ENCODE results near the gene SEC14L5.
"Not testable (repeated sequence)": the region's sequence is repeated elsewhere in the genome, so short reads cannot be mapped to it uniquely, and the experiment has no call there.

Gene SEC14L5

GRCh38 chr16:4918781-4919251 is 39.3 kb upstream of the SEC14L5 start:
- Histone ChIP-seq H3K36me3 (ENCODE audit: control insufficient read depth, insufficient read depth, low read length) (peaks cover 2% of the 10 kb centered on the region; the same call in 1 of the 2 replicates), H3K9me3 (ENCODE audit: control insufficient read depth, insufficient read depth, low read length) (no peaks in the 10 kb centered on the region), H3K27ac (ENCODE audit: low read depth, low read length) (no peak overlapping the region), H3K27me3 (ENCODE audit: control insufficient read depth, insufficient read depth, low read length) (no peaks in the 10 kb centered on the region), H3K4me3 (ENCODE audit: low read depth, low read length) (no peak overlapping the region), H3K9ac (ENCODE audit: low read depth, low read length) (no peak overlapping the region), H3K4me1 (ENCODE audit: control insufficient read depth, insufficient read depth, low read length) (no peaks in the 10 kb centered on the region)

GRCh38 chr16:4920826-4921225 is 37.3 kb upstream of the SEC14L5 start:
- no peak overlapping the region for H3K4me3 ChIP-seq (ENCODE audit: low read depth, low read length)

DNA sequence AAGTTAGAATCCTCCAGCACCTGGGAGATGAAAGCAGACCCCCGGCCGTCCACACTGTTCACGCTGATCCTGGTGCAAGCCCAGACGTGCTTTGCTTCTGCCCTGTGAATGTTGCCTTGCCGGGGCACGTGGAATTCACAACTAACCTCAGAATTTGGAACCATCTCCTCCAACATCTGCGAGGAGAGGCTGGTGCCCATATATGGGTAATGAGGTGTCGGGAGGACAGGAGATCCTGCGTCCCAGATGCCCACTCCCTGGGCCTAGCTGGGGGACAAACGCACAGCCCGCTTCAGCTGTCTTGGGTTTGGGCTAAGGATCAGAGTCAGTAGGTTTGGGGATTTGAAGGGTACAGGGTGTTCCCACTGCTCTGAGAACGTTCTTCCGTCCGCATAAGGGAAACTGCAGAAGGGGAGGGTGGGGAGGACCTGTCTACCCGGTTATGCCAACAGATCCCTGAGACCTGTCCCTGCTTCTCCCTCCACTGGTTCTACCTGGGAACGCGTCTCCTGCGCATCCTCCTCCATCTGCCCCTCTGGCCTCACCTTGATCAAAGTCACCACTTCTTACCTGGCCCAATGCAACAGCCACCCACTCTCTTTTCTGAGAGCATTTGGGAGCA is 35.3 kb upstream of the SEC14L5 start:
- H3K4me1 ChIP-seq (ENCODE audit: control insufficient read depth, insufficient read depth, low read length): peaks cover 6% of the 10 kb centered on the region
- H3K4me3 ChIP-seq (ENCODE audit: low read depth, low read length): no peak overlapping the region
- H3K36me3 ChIP-seq (ENCODE audit: control insufficient read depth, insufficient read depth, low read length): peaks cover 8% of the 10 kb centered on the region; the same call in 1 of the 2 replicates
- H3K27me3 ChIP-seq (ENCODE audit: control insufficient read depth, insufficient read depth, low read length): no peaks in the 10 kb centered on the region
- H3K9me3 ChIP-seq (ENCODE audit: control insufficient read depth, insufficient read depth, low read length): peaks cover 3% of the 10 kb centered on the region; the same call in 1 of the 2 replicates
- no peak overlapping the region for H3K9ac ChIP-seq (ENCODE audit: low read depth, low read length)
- no peak overlapping the region for H3K27ac ChIP-seq (ENCODE audit: low read depth, low read length)

More at GRCh38 chr16:4920826-4921225, 37.3 kb upstream of the SEC14L5 start:
- H3K27ac ChIP-seq (ENCODE audit: low read depth, low read length): no peak overlapping the region
- peaks cover 4% of the 10 kb centered on the region; the same call in 1 of the 2 replicates for H3K36me3 ChIP-seq (ENCODE audit: control insufficient read depth, insufficient read depth, low read length)
- H3K27me3 ChIP-seq (ENCODE audit: control insufficient read depth, insufficient read depth, low read length): no peaks in the 10 kb centered on the region
- peaks cover 6% of the 10 kb centered on the region for H3K4me1 ChIP-seq (ENCODE audit: control insufficient read depth, insufficient read depth, low read length)
- no peaks in the 10 kb centered on the region for H3K9me3 ChIP-seq (ENCODE audit: control insufficient read depth, insufficient read depth, low read length)
- no peak overlapping the region for H3K9ac ChIP-seq (ENCODE audit: low read depth, low read length)

DNA sequence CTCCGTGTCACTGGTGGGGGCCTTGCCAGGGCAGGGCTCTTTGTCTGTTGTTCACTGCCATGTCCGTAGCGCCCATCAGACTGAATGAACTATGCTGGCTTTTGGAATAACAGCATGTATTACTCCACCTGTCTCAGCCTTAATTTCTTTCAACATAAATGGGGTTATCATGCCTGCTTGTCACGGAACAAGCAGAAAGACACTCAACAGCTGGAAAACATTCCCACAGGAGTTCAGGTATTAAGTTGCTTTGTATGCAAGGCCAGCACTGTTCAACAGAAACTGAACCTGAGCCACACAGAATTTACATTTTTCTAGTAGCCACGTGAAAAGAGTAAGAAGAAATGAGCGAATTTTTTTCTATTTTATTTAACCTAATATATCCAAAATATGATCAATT is 34.3 kb upstream of the SEC14L5 start:
- H3K9me3 ChIP-seq (ENCODE audit: control insufficient read depth, insufficient read depth, low read length): peaks cover 3% of the 10 kb centered on the region; the same call in 1 of the 2 replicates
- no peak overlapping the region for H3K4me3 ChIP-seq (ENCODE audit: low read depth, low read length)
- peaks cover 6% of the 10 kb centered on the region for H3K4me1 ChIP-seq (ENCODE audit: control insufficient read depth, insufficient read depth, low read length)
- H3K9ac ChIP-seq (ENCODE audit: low read depth, low read length): no peak overlapping the region
- no peaks in the 10 kb centered on the region for H3K27me3 ChIP-seq (ENCODE audit: control insufficient read depth, insufficient read depth, low read length)
- peaks cover 8% of the 10 kb centered on the region; the same call in 1 of the 2 replicates for H3K36me3 ChIP-seq (ENCODE audit: control insufficient read depth, insufficient read depth, low read length)
- H3K27ac ChIP-seq (ENCODE audit: low read depth, low read length): no peak overlapping the region

DNA sequence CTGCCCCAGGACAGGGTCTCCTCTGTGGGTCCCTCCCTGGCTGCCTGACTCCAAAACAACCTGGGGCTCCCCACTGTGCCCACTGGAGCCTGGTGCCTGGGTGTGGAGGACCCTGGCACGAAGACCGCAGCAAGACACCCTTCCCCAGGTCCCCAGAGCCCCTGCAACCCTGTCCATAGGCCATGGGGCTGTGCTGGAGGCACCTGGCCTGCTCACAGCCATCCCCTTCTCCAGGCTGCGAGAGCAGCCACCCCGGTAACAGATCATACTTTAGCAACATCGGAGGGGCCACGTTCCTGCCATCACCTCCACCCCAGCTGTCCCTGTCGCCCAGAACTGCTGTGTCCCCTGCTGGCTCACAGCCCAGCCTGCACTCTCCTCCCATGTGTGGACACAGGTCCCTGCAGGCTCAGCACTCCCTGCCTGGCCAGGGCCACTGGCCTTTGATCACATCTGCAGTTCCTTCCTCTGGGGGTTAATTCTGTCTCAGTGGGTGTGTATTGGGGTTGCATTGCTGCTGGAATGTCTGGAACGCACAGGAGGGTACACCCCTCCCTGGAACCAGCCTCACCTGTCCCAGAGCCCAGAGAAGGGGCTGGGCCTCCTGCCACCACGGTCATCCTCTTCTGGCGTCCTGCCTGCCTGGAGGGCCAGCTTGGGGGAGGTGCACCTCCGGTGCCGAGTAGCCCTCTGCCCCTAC is 33.4 kb upstream of the SEC14L5 start:
- no peak overlapping the region for H3K27ac ChIP-seq (ENCODE audit: low read depth, low read length)

DNA sequence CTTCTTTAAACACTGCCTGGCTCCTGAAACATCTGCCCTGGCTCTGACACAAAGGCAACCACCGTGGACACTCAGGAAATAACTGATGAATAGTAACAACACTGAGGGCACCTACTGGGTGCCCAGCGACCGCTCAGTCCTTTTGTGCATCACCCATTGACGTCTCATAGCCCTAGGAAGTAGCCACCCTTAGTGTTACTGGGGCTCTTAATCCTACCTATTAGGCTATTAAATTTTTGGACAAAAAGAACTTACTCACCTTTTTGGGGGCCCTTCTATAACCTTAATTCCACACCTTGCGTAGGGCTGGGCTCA is 32.9 kb upstream of the SEC14L5 start:
- Histone ChIP-seq H3K27ac (ENCODE audit: low read depth, low read length) (no peak overlapping the region), H3K9ac (ENCODE audit: low read depth, low read length) (no peak overlapping the region), H3K36me3 (ENCODE audit: control insufficient read depth, insufficient read depth, low read length) (peaks cover 8% of the 10 kb centered on the region; the same call in 1 of the 2 replicates), H3K4me1 (ENCODE audit: control insufficient read depth, insufficient read depth, low read length) (peaks cover 6% of the 10 kb centered on the region), H3K9me3 (ENCODE audit: control insufficient read depth, insufficient read depth, low read length) (peaks cover 3% of the 10 kb centered on the region; the same call in 1 of the 2 replicates), H3K4me3 (ENCODE audit: low read depth, low read length) (no peak overlapping the region), H3K27me3 (ENCODE audit: control insufficient read depth, insufficient read depth, low read length) (no peaks in the 10 kb centered on the region)

More for the DNA sequence above, 33.4 kb upstream of the SEC14L5 start:
- Histone ChIP-seq H3K27me3 (ENCODE audit: control insufficient read depth, insufficient read depth, low read length) (no peaks in the 10 kb centered on the region), H3K9ac (ENCODE audit: low read depth, low read length) (no peak overlapping the region), H3K36me3 (ENCODE audit: control insufficient read depth, insufficient read depth, low read length) (peaks cover 8% of the 10 kb centered on the region; the same call in 1 of the 2 replicates), H3K9me3 (ENCODE audit: control insufficient read depth, insufficient read depth, low read length) (peaks cover 3% of the 10 kb centered on the region; the same call in 1 of the 2 replicates), H3K4me3 (ENCODE audit: low read depth, low read length) (no peak overlapping the region), H3K4me1 (ENCODE audit: control insufficient read depth, insufficient read depth, low read length) (peaks cover 6% of the 10 kb centered on the region)

GRCh38 chr16:4925791-4926190 is 32.3 kb upstream of the SEC14L5 start:
- peaks cover 6% of the 10 kb centered on the region for H3K4me1 ChIP-seq (ENCODE audit: control insufficient read depth, insufficient read depth, low read length)
- H3K9ac ChIP-seq (ENCODE audit: low read depth, low read length): no peak overlapping the region
- peaks cover 8% of the 10 kb centered on the region; the same call in 1 of the 2 replicates for H3K36me3 ChIP-seq (ENCODE audit: control insufficient read depth, insufficient read depth, low read length)
- no peaks in the 10 kb centered on the region for H3K27me3 ChIP-seq (ENCODE audit: control insufficient read depth, insufficient read depth, low read length)
- peaks cover 3% of the 10 kb centered on the region; the same call in 1 of the 2 replicates for H3K9me3 ChIP-seq (ENCODE audit: control insufficient read depth, insufficient read depth, low read length)
- H3K4me3 ChIP-seq (ENCODE audit: low read depth, low read length): no peak overlapping the region
- H3K27ac ChIP-seq (ENCODE audit: low read depth, low read length): no peak overlapping the region

DNA sequence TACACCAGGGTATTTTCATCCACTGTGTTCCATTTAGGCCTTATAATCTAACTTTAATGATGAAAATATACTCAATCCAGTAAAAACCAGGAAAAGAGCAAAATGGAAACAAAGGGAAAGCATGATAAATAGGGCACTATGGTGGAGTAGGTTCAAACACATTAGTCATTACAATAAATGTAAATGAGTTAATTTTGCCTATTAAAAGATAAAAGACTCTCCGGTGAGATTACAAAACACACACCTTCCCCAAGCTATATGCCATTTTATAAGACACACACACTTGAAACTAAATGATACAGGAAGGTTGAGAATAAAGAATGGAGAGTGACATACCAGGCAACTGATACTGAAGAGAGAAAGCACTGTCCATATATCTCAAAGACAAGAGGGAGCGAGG is 31.2 kb upstream of the SEC14L5 start:
- peaks cover 3% of the 10 kb centered on the region; the same call in 1 of the 2 replicates for H3K9me3 ChIP-seq (ENCODE audit: control insufficient read depth, insufficient read depth, low read length)
- H3K27ac ChIP-seq (ENCODE audit: low read depth, low read length): no peak overlapping the region
- peaks cover 6% of the 10 kb centered on the region for H3K4me1 ChIP-seq (ENCODE audit: control insufficient read depth, insufficient read depth, low read length)
- peaks cover 8% of the 10 kb centered on the region; the same call in 1 of the 2 replicates for H3K36me3 ChIP-seq (ENCODE audit: control insufficient read depth, insufficient read depth, low read length)
- H3K4me3 ChIP-seq (ENCODE audit: low read depth, low read length): no peak overlapping the region
- H3K9ac ChIP-seq (ENCODE audit: low read depth, low read length): no peak overlapping the region
- no peaks in the 10 kb centered on the region for H3K27me3 ChIP-seq (ENCODE audit: control insufficient read depth, insufficient read depth, low read length)

DNA sequence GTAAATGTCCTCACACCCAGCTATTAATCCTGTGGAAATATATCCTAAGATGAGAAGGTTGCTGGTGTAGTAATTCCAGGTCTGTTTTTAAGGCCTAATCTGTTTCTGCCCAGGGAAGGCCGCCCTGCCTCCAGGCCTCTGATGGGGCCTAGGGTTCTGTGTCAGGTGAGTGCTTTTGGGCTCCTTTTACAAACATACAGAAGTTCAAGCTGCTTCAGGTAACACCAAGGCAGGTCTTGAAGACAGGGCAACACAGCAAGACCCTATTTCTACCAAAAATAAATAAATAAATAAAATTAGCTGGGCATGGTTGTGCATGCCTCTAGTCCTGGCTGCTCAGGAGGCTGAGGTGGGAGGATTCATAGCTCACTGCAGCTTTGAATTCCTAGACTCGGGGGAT is 30.5 kb upstream of the SEC14L5 start:
- H3K27me3 ChIP-seq (ENCODE audit: control insufficient read depth, insufficient read depth, low read length): no peaks in the 10 kb centered on the region
- H3K27ac ChIP-seq (ENCODE audit: low read depth, low read length): no peak overlapping the region
- no peak overlapping the region for H3K9ac ChIP-seq (ENCODE audit: low read depth, low read length)
- H3K9me3 ChIP-seq (ENCODE audit: control insufficient read depth, insufficient read depth, low read length): peaks cover 3% of the 10 kb centered on the region; the same call in 1 of the 2 replicates
- peaks cover 8% of the 10 kb centered on the region; the same call in 1 of the 2 replicates for H3K36me3 ChIP-seq (ENCODE audit: control insufficient read depth, insufficient read depth, low read length)
- H3K4me3 ChIP-seq (ENCODE audit: low read depth, low read length): no peak overlapping the region
- H3K4me1 ChIP-seq (ENCODE audit: control insufficient read depth, insufficient read depth, low read length): peaks cover 6% of the 10 kb centered on the region

DNA sequence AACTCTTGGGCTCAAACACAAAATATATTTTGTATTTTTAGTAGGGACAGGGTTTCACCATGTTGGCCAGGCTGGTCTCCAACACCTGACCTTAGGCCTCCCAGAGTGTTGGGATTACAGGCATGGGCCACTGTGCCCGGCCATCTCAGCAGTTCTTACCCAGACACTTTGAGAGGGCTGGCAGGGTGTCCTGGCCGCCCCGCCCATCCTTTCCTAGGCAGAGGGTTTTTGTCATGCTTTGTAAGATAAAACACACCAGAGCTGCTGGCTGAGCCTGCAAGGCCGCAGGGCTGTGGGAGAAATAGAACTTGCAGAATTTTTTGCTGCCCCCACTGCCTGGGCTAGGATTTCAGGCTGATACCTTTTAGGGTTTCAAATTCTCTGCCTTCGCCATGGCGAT is 29.9 kb upstream of the SEC14L5 start:
- Histone ChIP-seq H3K36me3 (ENCODE audit: control insufficient read depth, insufficient read depth, low read length) (peaks cover 8% of the 10 kb centered on the region; the same call in 1 of the 2 replicates), H3K4me3 (ENCODE audit: low read depth, low read length) (no peak overlapping the region), H3K27ac (ENCODE audit: low read depth, low read length) (peak overlapping the region; percentile 9), H3K27me3 (ENCODE audit: control insufficient read depth, insufficient read depth, low read length) (no peaks in the 10 kb centered on the region), H3K9me3 (ENCODE audit: control insufficient read depth, insufficient read depth, low read length) (peaks cover 3% of the 10 kb centered on the region; the same call in 1 of the 2 replicates), H3K9ac (ENCODE audit: low read depth, low read length) (no peak overlapping the region), H3K4me1 (ENCODE audit: control insufficient read depth, insufficient read depth, low read length) (peaks cover 6% of the 10 kb centered on the region)

DNA sequence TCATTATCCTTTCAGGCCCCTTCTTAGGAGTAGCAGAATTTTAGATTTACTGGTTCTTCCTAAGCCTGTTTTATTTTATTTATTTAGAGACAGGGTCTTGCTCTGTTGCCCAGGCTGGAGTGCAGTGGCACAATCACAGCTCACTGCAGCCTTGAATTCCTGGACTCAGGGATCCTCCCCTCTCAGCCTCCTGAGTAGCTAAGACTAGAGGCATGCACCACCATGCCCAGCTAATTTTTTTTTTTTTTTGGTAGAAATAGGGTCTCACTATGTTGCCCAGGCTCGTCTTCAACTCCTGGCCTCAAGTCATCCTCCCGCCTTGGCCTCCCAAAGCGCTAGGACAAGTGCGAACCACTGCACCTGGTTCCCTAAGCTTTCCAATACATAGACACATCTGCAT is 28.5 kb upstream of the SEC14L5 start:
- not testable (repeated sequence) for H3K9ac ChIP-seq (ENCODE audit: low read depth, low read length)

More for the DNA sequence above, 28.5 kb upstream of the SEC14L5 start:
- H3K4me3 ChIP-seq (ENCODE audit: low read depth, low read length); H3K36me3 ChIP-seq (ENCODE audit: control insufficient read depth, insufficient read depth, low read length); H3K27me3 ChIP-seq (ENCODE audit: control insufficient read depth, insufficient read depth, low read length); H3K4me1 ChIP-seq (ENCODE audit: control insufficient read depth, insufficient read depth, low read length); H3K27ac ChIP-seq (ENCODE audit: low read depth, low read length); H3K9me3 ChIP-seq (ENCODE audit: control insufficient read depth, insufficient read depth, low read length): not testable (repeated sequence)

Measured in HUES48 (cell line).